ENCODE measurements around the gene EIF4A2. TPM values are rescaled to one million over a fixed set of nuclear protein-coding genes. Genes with fewer than 3 reads are reported as not detected.
"Not testable (repeated sequence)": the region's sequence is repeated elsewhere in the genome, so short reads cannot be mapped to it uniquely, and the experiment has no call there.

The EIF4A2 gene
- polyA plus RNA-seq, 1 donor (not counting 4 experiments of a cell fraction or from before 2014, with no cell fraction given): 568 TPM

DNA sequence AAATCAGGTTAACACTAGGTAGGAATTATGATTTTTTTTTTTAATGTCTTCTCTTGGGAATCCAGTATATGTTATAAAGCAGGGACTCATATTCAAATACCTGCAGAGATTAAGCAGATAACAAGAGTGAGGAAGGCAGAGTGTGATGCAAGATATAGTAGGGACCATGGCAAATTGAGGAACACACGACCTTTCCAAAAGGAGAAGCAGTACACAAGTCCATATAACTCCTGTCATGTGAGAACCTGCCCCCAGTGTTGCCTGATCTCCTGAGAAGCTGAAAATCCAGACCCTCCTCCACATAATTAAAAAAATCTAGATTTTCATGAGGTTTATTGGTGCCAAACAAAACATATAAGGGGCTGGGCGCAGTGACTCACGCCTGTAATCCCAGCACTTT is 19.3 kb downstream of the EIF4A2 start:
- H3K9ac ChIP-seq (ENCODE audit: control insufficient read depth, extremely low read depth, insufficient read depth, low read length): no peak overlapping the region
- no peaks in the 10 kb centered on the region for H3K27me3 ChIP-seq (ENCODE audit: control insufficient read depth, extremely low read depth, insufficient read depth, low read length)
- H2AFZ ChIP-seq (ENCODE audit: control insufficient read depth, low read length): no peak overlapping the region
- H3K9me3 ChIP-seq (ENCODE audit: control insufficient read depth, low read depth, low read length): no peaks in the 10 kb centered on the region
- no peak overlapping the region for H3K27ac ChIP-seq (ENCODE audit: control insufficient read depth, insufficient read depth, low read length)
- H3K4me2 ChIP-seq (ENCODE audit: control insufficient read depth, extremely low read depth, insufficient read depth, low read depth, low read length): no peak overlapping the region
- H3K79me2 ChIP-seq (ENCODE audit: control insufficient read depth, insufficient read depth, low read length): peaks cover 20% of the 10 kb centered on the region
- no peak overlapping the region for H3K4me3 ChIP-seq (ENCODE audit: control insufficient read depth in 2 of 3, extremely low read depth in 1 of 3, insufficient read depth in 2 of 3, low read depth in 1 of 3, low read length in 3 of 3)
- DNase-seq (ENCODE audit: low read depth, low spot score) (no peak), FAIRE-seq (no peak)
- H3K9me1 ChIP-seq (ENCODE audit: control insufficient read depth, extremely low read depth, insufficient read depth, low read length): no peaks in the 10 kb centered on the region
- peaks cover 14% of the 10 kb centered on the region for H3K4me1 ChIP-seq (ENCODE audit: control insufficient read depth, extremely low read depth, insufficient read depth, low read length)
- dilution Hi-C loops (cut with MboI; ENCODE audit: extremely low pct_ligation_motif_present, low sequenced_read_pairs): no loop called here
- H3K36me3 ChIP-seq (ENCODE audit: control insufficient read depth in 2 of 2, extremely low read depth in 1 of 2, insufficient read depth in 2 of 2, low read length in 2 of 2): peaks cover 3 to 16% of the 10 kb centered on the region in 2 experiments
- H4K20me1 ChIP-seq (ENCODE audit: control insufficient read depth, extremely low read depth, insufficient read depth, low read length): no peaks in the 10 kb centered on the region
- TF ChIP-seq EZH2 (IDR thresholded peaks at IDR 0.05; ENCODE audit: low read length): no peak
- TF ChIP-seq, protein P1, sequence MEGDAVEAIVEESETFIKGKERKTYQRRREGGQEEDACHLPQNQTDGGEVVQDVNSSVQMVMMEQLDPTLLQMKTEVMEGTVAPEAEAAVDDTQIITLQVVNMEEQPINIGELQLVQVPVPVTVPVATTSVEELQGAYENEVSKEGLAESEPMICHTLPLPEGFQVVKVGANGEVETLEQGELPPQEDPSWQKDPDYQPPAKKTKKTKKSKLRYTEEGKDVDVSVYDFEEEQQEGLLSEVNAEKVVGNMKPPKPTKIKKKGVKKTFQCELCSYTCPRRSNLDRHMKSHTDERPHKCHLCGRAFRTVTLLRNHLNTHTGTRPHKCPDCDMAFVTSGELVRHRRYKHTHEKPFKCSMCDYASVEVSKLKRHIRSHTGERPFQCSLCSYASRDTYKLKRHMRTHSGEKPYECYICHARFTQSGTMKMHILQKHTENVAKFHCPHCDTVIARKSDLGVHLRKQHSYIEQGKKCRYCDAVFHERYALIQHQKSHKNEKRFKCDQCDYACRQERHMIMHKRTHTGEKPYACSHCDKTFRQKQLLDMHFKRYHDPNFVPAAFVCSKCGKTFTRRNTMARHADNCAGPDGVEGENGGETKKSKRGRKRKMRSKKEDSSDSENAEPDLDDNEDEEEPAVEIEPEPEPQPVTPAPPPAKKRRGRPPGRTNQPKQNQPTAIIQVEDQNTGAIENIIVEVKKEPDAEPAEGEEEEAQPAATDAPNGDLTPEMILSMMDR (optimal IDR thresholded peaks at IDR 0.05 in 1 of 3, IDR thresholded peaks at IDR 0.05 in 1 of 3, conservative IDR thresholded peaks at IDR 0.05 in 1 of 3; ENCODE audit: extremely low read depth in 1 of 3, insufficient read depth in 2 of 3, low read length in 3 of 3): no peak

DNA sequence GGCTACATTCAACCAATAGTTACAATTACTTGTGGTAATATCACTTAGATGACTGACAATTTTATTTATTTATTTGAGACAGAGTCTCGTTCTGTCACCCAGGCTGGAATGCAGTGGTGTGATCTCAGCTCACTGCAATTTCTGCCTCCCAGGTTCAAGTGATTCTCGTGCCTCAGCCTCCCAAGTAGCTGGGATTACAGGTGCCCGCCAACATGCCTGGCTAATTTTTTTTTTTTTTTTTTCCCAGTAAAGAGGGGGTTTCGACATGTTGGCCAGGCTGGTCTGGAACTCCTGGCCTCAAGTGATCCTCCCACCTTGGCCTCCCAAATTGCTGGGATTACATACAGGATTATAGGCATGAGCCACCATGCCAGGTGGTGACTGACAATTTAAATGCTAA is 20.1 kb downstream of the EIF4A2 start:
- H4K20me1 ChIP-seq (ENCODE audit: control insufficient read depth, extremely low read depth, insufficient read depth, low read length); H2AFZ ChIP-seq (ENCODE audit: control insufficient read depth, low read length); H3K4me2 ChIP-seq (ENCODE audit: control insufficient read depth, extremely low read depth, insufficient read depth, low read depth, low read length); H3K9ac ChIP-seq (ENCODE audit: control insufficient read depth, extremely low read depth, insufficient read depth, low read length); dilution Hi-C loops (cut with MboI; ENCODE audit: extremely low pct_ligation_motif_present, low sequenced_read_pairs); DNase-seq (ENCODE audit: low read depth, low spot score); H3K9me1 ChIP-seq (ENCODE audit: control insufficient read depth, extremely low read depth, insufficient read depth, low read length); H3K9me3 ChIP-seq (ENCODE audit: control insufficient read depth, low read depth, low read length); H3K4me3 ChIP-seq (ENCODE audit: control insufficient read depth in 2 of 3, extremely low read depth in 1 of 3, insufficient read depth in 2 of 3, low read depth in 1 of 3, low read length in 3 of 3); FAIRE-seq; H3K27me3 ChIP-seq (ENCODE audit: control insufficient read depth, extremely low read depth, insufficient read depth, low read length); H3K27ac ChIP-seq (ENCODE audit: control insufficient read depth, insufficient read depth, low read length): not testable (repeated sequence)
- Histone ChIP-seq H3K4me1 (ENCODE audit: control insufficient read depth, extremely low read depth, insufficient read depth, low read length) (peaks cover 14% of the 10 kb centered on the region), H3K36me3 (ENCODE audit: control insufficient read depth in 2 of 2, extremely low read depth in 1 of 2, insufficient read depth in 2 of 2, low read length in 2 of 2) (peaks cover 3 to 16% of the 10 kb centered on the region in 2 experiments), H3K79me2 (ENCODE audit: control insufficient read depth, insufficient read depth, low read length) (peaks cover 20% of the 10 kb centered on the region)
